Measurements from ENCODE around the gene LTK. TPM values are rescaled to one million over a fixed set of nuclear protein-coding genes. Genes with fewer than 3 reads are reported as not detected.

The LTK gene
- total and polyA plus RNA-seq, 10 donors: 0.93 to 7.0 (median 4.5) TPM

- H3K27ac ChIP-seq: peak within 1 kb of the TSS in 6 of 8 donors; percentile 46 to 70 (median 62)
- H3K9me3 ChIP-seq: no peaks in the 10 kb centered on the region
- peak in 2 of 3 donors; percentile 35 to 47 for TF ChIP-seq POLR2AphosphoS5 (IDR thresholded peaks at IDR 0.05)
- no peak for TF ChIP-seq POLR2A (IDR thresholded peaks at IDR 0.05)
- no peak for TF ChIP-seq CTCF (IDR thresholded peaks at IDR 0.05 in 8 of 11, conservative IDR thresholded peaks at IDR 0.05 in 3 of 11)
- peaks cover 30 to 45% (median 36%) of the 10 kb centered on the region in 6 donors for H3K4me1 ChIP-seq
- 0 to 2% (median 1%) methylated on average over 22 to 60 of the region's 60 CpGs for WGBS, 5 donors
- H3K4me3 ChIP-seq: peak within 1 kb of the TSS; percentile 50 to 83 (median 72)
- H3K36me3 ChIP-seq: no peaks in the 10 kb centered on the region
- intact Hi-C loops (cut with DNase I; ENCODE audit: low total_unique reads): no loop called here
- DNase-seq: peak; percentile 90
- H3K27me3 ChIP-seq (replicated peaks in 1 of 7): peaks cover 0 to 87% (median 50%) of the 10 kb centered on the region in 7 donors
Observed at GRCh38 chr15:41493205-41493901, 20.3 kb downstream of the LTK start, which contains the start of gene ITPKA. ITPKA (plus strand) TSS chr15:41493874; CDS start chr15:41493928, 54 bp downstream.

DNA sequence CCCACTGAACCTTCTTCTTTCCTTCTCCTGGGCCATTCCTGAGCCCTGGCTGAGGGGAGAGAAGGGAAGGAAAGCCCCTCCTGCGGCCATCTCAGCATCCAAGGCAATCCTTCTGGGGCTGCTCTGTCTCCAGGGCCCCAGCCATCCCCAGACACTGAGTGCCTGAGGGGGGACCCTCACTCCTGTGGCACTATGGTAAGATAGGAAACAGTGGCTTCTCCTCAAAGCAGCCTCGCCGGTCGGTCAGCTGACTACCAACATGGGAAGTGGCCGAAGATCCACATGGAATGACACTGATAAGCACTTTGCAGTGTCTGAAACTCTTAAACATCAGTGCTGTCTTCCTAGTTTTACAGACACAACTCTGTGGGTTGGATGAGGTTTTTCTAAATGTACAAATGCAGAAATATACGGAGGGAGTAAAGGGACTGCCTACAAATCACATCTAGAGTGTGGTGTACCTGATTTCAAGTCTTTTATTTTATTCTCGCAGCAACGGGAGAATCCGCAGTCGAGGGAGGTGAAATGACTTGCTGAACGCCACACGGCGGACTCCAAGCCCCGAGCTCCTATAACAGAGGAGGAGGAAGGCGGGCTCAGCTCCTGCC lies 20.9 kb downstream of the LTK start:
- no peaks in the 10 kb centered on the region for H3K36me3 ChIP-seq
- no peak for DNase-seq
- H3K27ac ChIP-seq: peak overlapping the region in 5 of 8 donors; percentile 53 to 70 (median 64)
- intact Hi-C loops (cut with DNase I; ENCODE audit: low total_unique reads): no loop called here
- WGBS, 5 donors: 5 to 11% (median 9%) methylated on average over 15 of the region's 15 CpGs
- H3K27me3 ChIP-seq (replicated peaks in 1 of 7): peaks cover 0 to 80% (median 50%) of the 10 kb centered on the region in 7 donors
- TF ChIP-seq POLR2A (IDR thresholded peaks at IDR 0.05) (no peak), POLR2AphosphoS5 (IDR thresholded peaks at IDR 0.05) (no peak), CTCF (IDR thresholded peaks at IDR 0.05 in 8 of 11, conservative IDR thresholded peaks at IDR 0.05 in 3 of 11) (no peak)
- H3K9me3 ChIP-seq: no peaks in the 10 kb centered on the region
- H3K4me1 ChIP-seq: peaks cover 30 to 45% (median 36%) of the 10 kb centered on the region in 6 donors
- H3K4me3 ChIP-seq: peak overlapping the region; percentile 50 to 83 (median 72)

GRCh38 chr15:41491889-41492288 lies 21.7 kb downstream of the LTK start:
- no peak for DNase-seq
- H3K9me3 ChIP-seq: no peaks in the 10 kb centered on the region
- peaks cover 30 to 49% (median 36%) of the 10 kb centered on the region in 6 donors for H3K4me1 ChIP-seq
- H3K4me3 ChIP-seq: no peak overlapping the region
- H3K27ac ChIP-seq: no peak overlapping the region
- H3K27me3 ChIP-seq (replicated peaks in 1 of 7): peaks cover 0 to 72% (median 50%) of the 10 kb centered on the region in 7 donors
- 85 to 97% (median 89%) methylated on average over 4 of the region's 4 CpGs for WGBS, 5 donors
- intact Hi-C loops (cut with DNase I; ENCODE audit: low total_unique reads): no loop called here
- no peaks in the 10 kb centered on the region for H3K36me3 ChIP-seq
- TF ChIP-seq POLR2AphosphoS5 (IDR thresholded peaks at IDR 0.05) (no peak), POLR2A (IDR thresholded peaks at IDR 0.05) (no peak), CTCF (IDR thresholded peaks at IDR 0.05 in 8 of 11, conservative IDR thresholded peaks at IDR 0.05 in 3 of 11) (no peak)

DNA sequence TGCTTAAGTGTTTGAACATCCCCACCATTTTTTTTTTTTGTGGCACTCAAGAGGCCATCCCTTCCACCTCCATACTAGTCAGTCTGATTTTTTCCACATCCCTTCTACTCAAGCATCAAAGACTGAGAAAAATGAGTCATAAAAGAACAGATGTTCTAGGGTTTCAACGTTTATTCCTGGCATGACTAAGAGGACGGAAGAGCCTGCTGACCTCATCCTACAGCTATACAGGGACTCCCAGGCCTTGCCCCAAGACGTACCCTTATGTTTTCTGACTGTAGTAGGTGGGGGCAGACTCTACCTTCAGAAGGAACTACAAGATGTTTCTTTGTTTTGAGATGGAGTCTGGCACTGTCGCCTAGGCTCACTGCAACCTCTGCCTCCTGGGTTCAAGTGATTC lies 23.3 kb downstream of the LTK start:
- TF ChIP-seq POLR2AphosphoS5 (IDR thresholded peaks at IDR 0.05) (no peak), POLR2A (IDR thresholded peaks at IDR 0.05) (no peak), CTCF (IDR thresholded peaks at IDR 0.05 in 8 of 11, conservative IDR thresholded peaks at IDR 0.05 in 3 of 11) (no peak)
- intact Hi-C loops (cut with DNase I; ENCODE audit: low total_unique reads): no loop called here
- no peaks in the 10 kb centered on the region for H3K36me3 ChIP-seq
- WGBS, 5 donors: 49 to 58% (median 51%) methylated on average over 4 of the region's 4 CpGs
- no peaks in the 10 kb centered on the region for H3K9me3 ChIP-seq
- H3K4me3 ChIP-seq: no peak overlapping the region
- peaks cover 22 to 34% (median 27%) of the 10 kb centered on the region in 6 donors for H3K4me1 ChIP-seq
- DNase-seq: no peak
- H3K27me3 ChIP-seq (replicated peaks in 1 of 7): peaks cover 0 to 57% (median 37%) of the 10 kb centered on the region in 7 donors
- H3K27ac ChIP-seq: no peak overlapping the region

All from spleen (tissue), 11 donors.